HuH-7 (cell line): ENCODE results near the gene CST7.

ENCODE experiments used
- DNase-seq: peaks from one replicate; pipeline ENCODE4 v3.0.0; 2011; ENCODE audit warnings: low spot score

CST7 gene

GRCh38 chr20:25005220-25005619 is 56.2 kb downstream of the CST7 start:
- DNase-seq: no peak

GRCh38 chr20:25005661-25006060 is 56.6 kb downstream of the CST7 start:
- DNase-seq: no peak

- DNase-seq: no peak
Observed at GRCh38 chr20:25006431-25007167, 57.5 kb downstream of the CST7 start.

GRCh38 chr20:25007491-25008305 is 58.6 kb downstream of the CST7 start:
- DNase-seq: no peak

- no peak for DNase-seq
Observed at GRCh38 chr20:25008388-25009217, 59.5 kb downstream of the CST7 start.
